ENCODE data around the gene CDON. TPM values are rescaled to one million over a fixed set of nuclear protein-coding genes. Genes with fewer than 3 reads are reported as not detected.

Gene CDON
- polyA plus RNA-seq, 2 of the 4 experiments (the other 2 are of a cell fraction) = 1.7 to 5.6 TPM

GRCh38 chr11:125977333-125977732 is 85.3 kb downstream of the CDON start:
- Histone ChIP-seq H3K4me2 (no peak overlapping the region), H3K4me1 (no peaks in the 10 kb centered on the region), H3K27ac (no peak overlapping the region), H3K9me3 (no peaks in the 10 kb centered on the region), H3K4me3 (no peak overlapping the region)
- DNase-seq (ENCODE audit: low read depth in 1 of 2, low spot score in 1 of 2) (no peak), ATAC-seq (no peak), FAIRE-seq (no peak)
- ChIA-PET CTCF (no interaction called here), POLR2A (no interaction called here)
- no peak for TF ChIP-seq SREBF2 (IDR thresholded peaks at IDR 0.05)
- TF ChIP-seq ZC3H11A (IDR thresholded peaks at IDR 0.05) = no peak
- TF ChIP-seq EHF (CRISPR knock-in tag; IDR thresholded peaks at IDR 0.05) = no peak
- TF ChIP-seq BCL3 (IDR thresholded peaks at IDR 0.05) = no peak
- no peak for TF ChIP-seq ZSCAN20 (CRISPR knock-in tag; IDR thresholded peaks at IDR 0.05)
- 86% methylated on average over 3 of the region's 3 CpGs for WGBS (ENCODE audit: missing lambda C conversion rate)

GRCh38 chr11:125976156-125976555 is 86.5 kb downstream of the CDON start:
- DNase-seq (ENCODE audit: low read depth in 1 of 2, low spot score in 1 of 2) = no peak
- H3K9me3 ChIP-seq = no peaks in the 10 kb centered on the region
- no peak for ATAC-seq
- ChIA-PET CTCF (no interaction called here), POLR2A (no interaction called here)
- TF ChIP-seq CHD2 (IDR thresholded peaks at IDR 0.05; ENCODE audit: low read length, partially characterized antibody) (no peak), GATA3 (IDR thresholded peaks at IDR 0.05; ENCODE audit: borderline replicate concordance) (no peak)
- no peak for FAIRE-seq
- H3K4me1 ChIP-seq = no peaks in the 10 kb centered on the region
- no peak overlapping the region for H3K4me3 ChIP-seq
- no peak overlapping the region for H3K4me2 ChIP-seq
- H3K27ac ChIP-seq = no peak overlapping the region

- no peak for DNase-seq (ENCODE audit: low read depth in 1 of 2, low spot score in 1 of 2)
- POLR2A ChIA-PET = no interaction called here
- 77% methylated on average over 6 of the region's 6 CpGs for WGBS (ENCODE audit: missing lambda C conversion rate)
These were observed 87.0 kb downstream of the CDON start for GRCh38 chr11:125975634-125976033.

GRCh38 chr11:125974284-125974683 is 88.4 kb downstream of the CDON start:
- no peaks in the 10 kb centered on the region for H3K9me3 ChIP-seq
- CTCF ChIA-PET = no interaction called here
- no peak for TF ChIP-seq HOXB5 (CRISPR knock-in tag; IDR thresholded peaks at IDR 0.05)
- TF ChIP-seq MAX (IDR thresholded peaks at IDR 0.05) = no peak
- TF ChIP-seq HMGXB4 (CRISPR knock-in tag; IDR thresholded peaks at IDR 0.05; ENCODE audit: borderline replicate concordance) = no peak
- no peak for TF ChIP-seq RNF2 (IDR thresholded peaks at IDR 0.05; ENCODE audit: borderline replicate concordance, low read depth)
- TF ChIP-seq JUNB (IDR thresholded peaks at IDR 0.05) = no peak
- no peak for TF ChIP-seq PHF8 (IDR thresholded peaks at IDR 0.05; ENCODE audit: borderline replicate concordance, low read depth)
- TF ChIP-seq NFE2L2 (conservative IDR thresholded peaks at IDR 0.05; ENCODE audit: low read length) = no peak
- no peak for TF ChIP-seq RARB (CRISPR knock-in tag; IDR thresholded peaks at IDR 0.05)
- FAIRE-seq = no peak
- H3K4me2 ChIP-seq = no peak overlapping the region
- no peak for DNase-seq (ENCODE audit: low read depth in 1 of 2, low spot score in 1 of 2)
- H3K4me3 ChIP-seq = no peak overlapping the region
- ATAC-seq = no peak
- no peak overlapping the region for H3K27ac ChIP-seq
- POLR2A ChIA-PET = no interaction called here
- H3K4me1 ChIP-seq = no peaks in the 10 kb centered on the region

More at GRCh38 chr11:125975634-125976033, 87.0 kb downstream of the CDON start:
- CTCF ChIA-PET = no interaction called here
- no peak for TF ChIP-seq CHD4 (IDR thresholded peaks at IDR 0.05; ENCODE audit: borderline replicate concordance)
- no peak for TF ChIP-seq ATOH8 (CRISPR knock-in tag; IDR thresholded peaks at IDR 0.05; ENCODE audit: low read depth)
- no peak for TF ChIP-seq NPAS2 (CRISPR knock-in tag; IDR thresholded peaks at IDR 0.05; ENCODE audit: borderline replicate concordance)
- TF ChIP-seq HMGXB4 (CRISPR knock-in tag; IDR thresholded peaks at IDR 0.05; ENCODE audit: borderline replicate concordance) = no peak
- TF ChIP-seq CBX8 (IDR thresholded peaks at IDR 0.05) = no peak
- TF ChIP-seq USF2 (IDR thresholded peaks at IDR 0.05) = no peak
- TF ChIP-seq HEYL (CRISPR knock-in tag; IDR thresholded peaks at IDR 0.05) = no peak
- no peak for TF ChIP-seq EHMT2 (IDR thresholded peaks at IDR 0.05; ENCODE audit: low read depth)
- TF ChIP-seq ZC3H11A (IDR thresholded peaks at IDR 0.05) = no peak
- H3K27ac ChIP-seq = no peak overlapping the region
- H3K4me3 ChIP-seq = no peak overlapping the region
- no peak overlapping the region for H3K4me2 ChIP-seq
- H3K4me1 ChIP-seq = no peaks in the 10 kb centered on the region
- ATAC-seq = no peak
- H3K9me3 ChIP-seq = no peaks in the 10 kb centered on the region
- no peak for FAIRE-seq
